H9 (cell line): ENCODE data around the gene HTRA1. TPM values are rescaled to one million over a fixed set of nuclear protein-coding genes. Genes with fewer than 3 reads are reported as not detected.
A peak's percentile ranks its signal among the peaks of the same experiment; 100 is the strongest.

ENCODE experiments used
- DNase-seq: peaks from one replicate; pipeline ENCODE4 v3.0.0-alpha.2; 2017
- H2AFZ ChIP-seq: one replicate; pipeline ENCODE4 v1.6.1; 2013; ENCODE audit warnings: mild to moderate bottlenecking, low read length, control low read depth, moderate library complexity
- H2AK5ac ChIP-seq: 2 replicates; pipeline ENCODE4 v1.6.1; 2013; ENCODE audit warnings: low read length, control low read depth, mixed read lengths; ENCODE audit not compliant: insufficient read length
- H2BK120ac ChIP-seq: one replicate; pipeline ENCODE4 v1.6.1; 2013; ENCODE audit warnings: low read depth, mild to moderate bottlenecking, low read length, control low read depth, inconsistent platforms; ENCODE audit not compliant: poor library complexity, severe bottlenecking
- H2BK12ac ChIP-seq: 2 replicates; pipeline ENCODE4 v1.6.1; 2013; ENCODE audit warnings: low read length, control low read depth, mixed read lengths, low read depth; ENCODE audit not compliant: insufficient read length
- H2BK15ac ChIP-seq: 2 replicates; pipeline ENCODE4 v1.6.1; 2013; ENCODE audit warnings: low read depth, low read length, control low read depth
- H2BK20ac ChIP-seq: one replicate; pipeline ENCODE4 v1.6.1; 2013; ENCODE audit warnings: low read depth, mild to moderate bottlenecking, low read length, control low read depth, inconsistent platforms; ENCODE audit not compliant: poor library complexity, severe bottlenecking
- H2BK5ac ChIP-seq: 2 replicates; pipeline ENCODE4 v1.6.1; 2013; ENCODE audit warnings: low read length, control low read depth, mixed read lengths; ENCODE audit not compliant: insufficient read length
- H3K14ac ChIP-seq: 2 replicates; pipeline ENCODE4 v1.6.1; 2013; ENCODE audit warnings: low read length, control low read depth; ENCODE audit not compliant: insufficient read depth
- H3K18ac ChIP-seq: 2 replicates; pipeline ENCODE4 v1.6.1; 2013; ENCODE audit warnings: low read depth, mild to moderate bottlenecking, mixed read lengths, low read length, control low read depth; ENCODE audit not compliant: insufficient read length
- H3K23ac ChIP-seq: 2 replicates; pipeline ENCODE4 v1.6.1; 2013; ENCODE audit warnings: low read length, control low read depth, mixed read lengths, low read depth; ENCODE audit not compliant: insufficient read length
- H3K23me2 ChIP-seq: 2 replicates; pipeline ENCODE4 v1.6.1; 2013; ENCODE audit warnings: low read depth, mild to moderate bottlenecking, mixed read lengths, low read length, control low read depth; ENCODE audit not compliant: insufficient read length, poor library complexity, severe bottlenecking
- H3K27ac ChIP-seq: 2 replicates; pipeline ENCODE4 v1.5.1; 2013; ENCODE audit warnings: low read length, control low read depth, mixed read lengths, low read depth; ENCODE audit not compliant: insufficient read length
- H3K27me3 ChIP-seq: 2 replicates; pipeline ENCODE4 v1.6.1; 2013; ENCODE audit warnings: low read length, control low read depth, inconsistent platforms; ENCODE audit not compliant: insufficient read depth
- H3K4ac ChIP-seq: 2 replicates; pipeline ENCODE4 v1.6.1; 2013; ENCODE audit warnings: low read depth, mild to moderate bottlenecking, control low read depth, inconsistent platforms, low read length, moderate library complexity
- H3K4me1 ChIP-seq: 2 replicates; pipeline ENCODE4 v1.6.1; 2013; ENCODE audit warnings: low read length, control low read depth, inconsistent platforms; ENCODE audit not compliant: insufficient read depth
- H3K4me2 ChIP-seq: 2 replicates; pipeline ENCODE4 v1.6.1; 2013; ENCODE audit warnings: low read length, control low read depth, mixed read lengths; ENCODE audit not compliant: insufficient read length, insufficient read depth
- H3K56ac ChIP-seq: 2 replicates; pipeline ENCODE4 v1.6.1; 2013; ENCODE audit warnings: low read depth, mild to moderate bottlenecking, mixed read lengths, low read length, control low read depth; ENCODE audit not compliant: insufficient read length
- H3K79me1 ChIP-seq: 2 replicates; pipeline ENCODE4 v1.6.1; 2013; ENCODE audit warnings: low read depth, mild to moderate bottlenecking, moderate library complexity, low read length, control low read depth, inconsistent platforms; ENCODE audit not compliant: insufficient read depth, poor library complexity, severe bottlenecking
- H3K79me2 ChIP-seq: 2 replicates; pipeline ENCODE4 v1.6.1; 2013; ENCODE audit warnings: low read length, control low read depth, inconsistent platforms; ENCODE audit not compliant: insufficient read depth
- H3K9ac ChIP-seq: 2 replicates; pipeline ENCODE4 v1.6.1; 2013; ENCODE audit warnings: low read length, control low read depth, mixed read lengths; ENCODE audit not compliant: insufficient read length; ENCODE audit errors: extremely low read depth
- H3K9me3 ChIP-seq: one replicate; pipeline ENCODE4 v1.6.1; 2013; ENCODE audit warnings: low read depth, low read length, inconsistent platforms; ENCODE audit not compliant: control insufficient read depth
- H3T11ph ChIP-seq: one replicate; pipeline ENCODE4 v1.6.1; 2013; ENCODE audit warnings: mild to moderate bottlenecking, low read length, control low read depth, inconsistent platforms
- H4K20me1 ChIP-seq: one replicate; pipeline ENCODE4 v1.6.1; 2013; ENCODE audit not compliant: control insufficient read depth, insufficient read length, insufficient read depth
- H4K5ac ChIP-seq: 2 replicates; pipeline ENCODE4 v1.6.1; 2013; ENCODE audit warnings: low read depth, mild to moderate bottlenecking, mixed read lengths, low read length, control low read depth; ENCODE audit not compliant: insufficient read length
- H4K8ac ChIP-seq: replicated peaks from 2 replicates; pipeline ENCODE4 v1.6.1; 2013; ENCODE audit warnings: low read length, control low read depth, mixed read lengths, low read depth; ENCODE audit not compliant: insufficient read length
- H4K91ac ChIP-seq: 2 replicates; pipeline ENCODE4 v1.6.1; 2013; ENCODE audit warnings: low read depth, mild to moderate bottlenecking, moderate library complexity, mixed read lengths, low read length, control low read depth; ENCODE audit not compliant: insufficient read length
- H3K27ac Mint-ChIP-seq, 3 experiments: 2 replicates in 2 of 3; 3 replicates in 1 of 3; pipeline ENCODE4 v1.8.0; 2020 to 2021; ENCODE audit warnings: mixed read lengths in 3 of 3, mild to moderate bottlenecking in 1 of 3, moderate library complexity in 1 of 3
- H3K27me3 Mint-ChIP-seq: 2 replicates; pipeline ENCODE4 v1.8.0; 2021; ENCODE audit warnings: low read depth, mild to moderate bottlenecking, moderate library complexity, mixed read lengths
- H3K36me3 Mint-ChIP-seq, 3 experiments: 2 replicates in 2 of 3; 3 replicates in 1 of 3; pipeline ENCODE4 v1.8.0; 2020 to 2021; ENCODE audit warnings: low read depth in 3 of 3, mixed read lengths in 3 of 3; ENCODE audit not compliant: insufficient read depth in 1 of 3
- H3K4me1 Mint-ChIP-seq, 2 experiments: 2 replicates each; pipeline ENCODE4 v1.8.0; 2020; ENCODE audit warnings: mixed read lengths in 2 of 2
- H3K4me3 Mint-ChIP-seq, 2 experiments: 2 replicates in 1 of 2; 3 replicates in 1 of 2; pipeline ENCODE4 v1.8.0; 2020 to 2021; ENCODE audit warnings: mild to moderate bottlenecking in 2 of 2, mixed read lengths in 2 of 2, moderate library complexity in 1 of 2
- H3K9me3 Mint-ChIP-seq, 2 experiments: 2 replicates in 1 of 2; 3 replicates in 1 of 2; pipeline ENCODE4 v1.8.0; 2020; ENCODE audit warnings: mild to moderate bottlenecking in 2 of 2, mixed read lengths in 2 of 2, moderate library complexity in 1 of 2
- CTCF ChIP-seq: fragments of 200-600 bp; sonication (generic); conservative IDR thresholded peaks from 3 replicates; pipeline ENCODE4 v1.8.0; 2021; ENCODE audit warnings: antibody characterized with exemption, mild to moderate bottlenecking
- WGBS: extraction: QIAGEN DNeasy Blood & Tissue Kit; methylation state at CpG from one replicate; pipeline ENCODE4 v1.1.7; 2013; ENCODE audit warnings: missing lambda C conversion rate, low lambda C conversion rate, mixed read lengths; ENCODE audit not compliant: insufficient read length; ENCODE audit errors: extremely low coverage; 5-methylcytosine and 5-hydroxymethylcytosine counted together
- total RNA-seq: library from RNA; stranded (reverse); gene quantifications from 2 replicates; pipeline ENCODE4 v1.2.1, GENCODE V29; 2021

Gene HTRA1
- total RNA-seq, 1 experiment from 2014 or later = 11.1 TPM

- H3K27me3 ChIP-seq = no peaks in the 10 kb centered on the region
- peak; percentile 33; the same call in 2 of the 3 replicates for TF ChIP-seq CTCF
- H3K23me2 ChIP-seq = no peaks in the 10 kb centered on the region
- H3K9ac ChIP-seq = no peak overlapping the region
- peaks cover 8% of the 10 kb centered on the region for H3K9me3 ChIP-seq
- no peak overlapping the region for H2BK120ac ChIP-seq
- no peaks in the 10 kb centered on the region for H3K79me1 ChIP-seq
- H3K79me2 ChIP-seq = no peaks in the 10 kb centered on the region
- no peak overlapping the region for H3K4ac ChIP-seq
- H3K27ac ChIP-seq = no peak overlapping the region
- no peak overlapping the region for H2BK5ac ChIP-seq
- no peaks in the 10 kb centered on the region for H4K20me1 ChIP-seq
- Mint-ChIP-seq H3K36me3 (peaks cover 6 to 12% (median 6%) of the 10 kb centered on the region in 3 experiments; a peak in 6 of 7 replicates), H3K4me3 (no peak overlapping the region), H3K27me3 (peaks cover 3% of the 10 kb centered on the region), H3K27ac (peak overlapping the region in 1 of 3 experiments; percentile 53; a peak in 1 of 7 replicates), H3K4me1 (peaks cover 0 to 7% of the 10 kb centered on the region in 2 experiments; a peak in 3 of 4 replicates), H3K9me3 (peaks cover 10 to 12% of the 10 kb centered on the region in 2 experiments)
- H4K8ac ChIP-seq = no peak overlapping the region
- no peak overlapping the region for H3K23ac ChIP-seq
- H3K14ac ChIP-seq = no peak overlapping the region
- H2BK15ac ChIP-seq = no peak overlapping the region
- H3K18ac ChIP-seq = no peak overlapping the region
- H3K56ac ChIP-seq = no peak overlapping the region
- H2AK5ac ChIP-seq = no peak overlapping the region
- H3K4me2 ChIP-seq = no peak overlapping the region
- no peak overlapping the region for H2AFZ ChIP-seq
- no CpG with 5 or more reads among the region's 11 CpGs for WGBS
- no peak overlapping the region for H2BK12ac ChIP-seq
- H2BK20ac ChIP-seq = no peak overlapping the region
- H3K4me1 ChIP-seq = no peaks in the 10 kb centered on the region
- no peak overlapping the region for H4K91ac ChIP-seq
- DNase-seq = no peak
- H3T11ph ChIP-seq = no peak overlapping the region
- H4K5ac ChIP-seq = no peak overlapping the region
Measured at GRCh38 chr10:122484276-122485060, 23.1 kb downstream of the HTRA1 start.
